Endometrium (tissue), 2 donors: Measurements from ENCODE around the gene STX11.

Source experiments
- FAIRE-seq: peaks from 2 replicates; lab custom pipeline; 2012; peaks lifted over from hg19 to GRCh38; lab: Jason Lieb, UNC
- donor health status: control.
- donor health status: control.

The STX11 gene

DNA sequence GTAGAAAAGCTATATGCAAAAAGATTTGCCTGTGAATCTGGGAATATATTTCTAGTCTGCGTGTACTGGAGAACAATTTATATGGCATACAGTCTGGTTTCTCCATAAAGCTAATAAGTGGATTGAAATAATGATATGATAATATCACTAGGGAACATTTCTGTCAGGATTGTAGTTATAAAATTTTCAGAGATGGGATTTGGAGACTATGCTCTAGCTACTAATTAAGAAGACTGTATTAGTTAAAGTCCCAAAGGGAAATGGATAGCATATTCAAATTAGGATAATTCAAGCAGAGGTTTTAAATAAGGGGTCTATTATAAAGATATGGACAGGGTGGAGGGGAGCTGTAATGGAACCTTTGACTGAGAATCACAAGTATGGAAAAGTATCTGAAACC lies 7.2 kb upstream of the STX11 start:
- no peak for FAIRE-seq

DNA sequence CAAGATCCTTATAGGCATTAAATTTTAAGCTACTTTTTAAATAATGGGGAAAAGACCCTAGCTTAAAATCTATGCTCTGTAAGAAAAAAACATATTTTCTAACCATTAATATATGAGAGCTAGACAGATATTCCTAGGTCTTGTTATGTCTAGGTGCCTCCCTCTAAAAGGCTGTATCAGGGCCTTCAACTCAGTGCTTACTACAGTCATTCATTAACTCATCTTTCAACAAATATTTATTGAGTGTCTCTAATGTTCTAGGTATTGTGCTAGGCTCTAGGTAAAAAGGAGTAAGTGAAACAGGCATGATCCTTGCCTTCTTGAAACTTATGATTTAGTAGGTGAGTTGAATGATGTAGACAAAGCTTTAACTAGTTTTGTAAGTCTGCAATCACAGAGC lies 6.4 kb upstream of the STX11 start:
- no peak for FAIRE-seq

DNA sequence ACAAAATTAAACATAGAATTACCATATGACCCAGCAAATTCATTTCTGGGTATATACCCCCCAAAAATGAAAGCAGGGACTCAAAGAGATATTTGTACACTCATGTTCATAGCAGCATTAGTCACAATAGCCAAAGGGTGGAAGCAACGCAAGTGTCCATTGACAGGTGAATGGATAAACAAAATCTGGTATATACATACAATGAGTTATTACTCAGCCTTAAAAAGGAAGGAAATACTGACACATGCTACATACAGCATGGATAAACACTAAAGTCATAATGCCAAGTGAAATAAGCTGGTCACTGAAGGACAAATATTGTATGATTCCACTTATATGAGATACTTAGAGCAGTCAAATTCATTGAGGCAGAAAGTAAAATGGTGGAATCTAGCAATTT lies 5.3 kb upstream of the STX11 start:
- no peak for FAIRE-seq

DNA sequence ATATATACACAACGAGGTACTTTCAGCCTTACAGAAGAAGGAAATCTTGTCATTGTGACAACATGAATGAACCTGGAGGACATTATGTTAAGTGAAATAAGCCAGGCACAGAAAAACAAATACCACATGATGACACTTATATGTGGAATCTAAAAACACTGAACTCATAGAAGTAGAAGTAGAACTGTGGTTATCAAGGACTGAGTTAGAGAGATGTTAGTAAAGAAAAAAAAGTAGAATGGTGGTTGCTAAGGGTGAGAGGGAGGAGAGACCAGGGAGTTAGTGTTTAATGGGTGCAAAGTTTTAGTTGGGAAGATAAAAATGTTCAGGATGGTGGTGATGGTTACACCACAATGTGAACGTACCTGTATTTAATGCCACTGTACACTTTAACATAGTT lies 4.8 kb upstream of the STX11 start:
- no peak for FAIRE-seq

DNA sequence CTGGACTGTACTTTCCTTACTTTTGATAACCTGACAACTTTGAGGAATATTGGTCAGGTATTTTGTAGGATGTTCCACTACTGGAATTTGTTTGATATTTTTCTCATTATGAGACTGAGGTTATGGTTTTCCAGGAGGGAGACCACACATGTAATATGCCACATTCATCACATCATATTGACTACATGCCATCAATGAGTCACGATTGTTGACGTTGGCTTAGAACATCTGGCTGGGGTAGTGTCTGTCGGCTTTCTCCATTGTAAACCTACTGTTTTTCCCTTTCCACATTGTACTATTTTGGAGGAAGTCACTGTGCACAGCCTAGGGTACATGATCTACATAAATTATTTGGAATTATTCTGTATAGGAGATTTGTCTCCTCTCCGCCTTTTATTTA lies 1.4 kb upstream of the STX11 start:
- no peak for FAIRE-seq

DNA sequence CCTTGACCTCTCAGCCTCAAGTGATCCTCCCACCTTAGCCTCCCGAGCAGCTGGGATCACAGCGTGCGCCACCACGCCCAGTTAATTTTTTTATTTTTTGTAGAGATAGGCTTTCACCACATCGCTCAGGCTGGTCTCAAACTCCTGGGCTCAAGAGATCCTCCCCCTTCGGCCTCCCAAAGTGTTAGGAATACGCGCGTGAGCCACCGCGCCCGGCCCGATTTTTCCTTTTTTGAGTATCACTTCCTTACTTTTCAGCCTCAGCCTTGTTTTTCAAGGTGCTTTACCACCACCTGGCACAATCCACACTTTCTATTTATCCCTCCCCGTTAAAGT lies 791 bp upstream of the STX11 start:
- no peak for FAIRE-seq

DNA sequence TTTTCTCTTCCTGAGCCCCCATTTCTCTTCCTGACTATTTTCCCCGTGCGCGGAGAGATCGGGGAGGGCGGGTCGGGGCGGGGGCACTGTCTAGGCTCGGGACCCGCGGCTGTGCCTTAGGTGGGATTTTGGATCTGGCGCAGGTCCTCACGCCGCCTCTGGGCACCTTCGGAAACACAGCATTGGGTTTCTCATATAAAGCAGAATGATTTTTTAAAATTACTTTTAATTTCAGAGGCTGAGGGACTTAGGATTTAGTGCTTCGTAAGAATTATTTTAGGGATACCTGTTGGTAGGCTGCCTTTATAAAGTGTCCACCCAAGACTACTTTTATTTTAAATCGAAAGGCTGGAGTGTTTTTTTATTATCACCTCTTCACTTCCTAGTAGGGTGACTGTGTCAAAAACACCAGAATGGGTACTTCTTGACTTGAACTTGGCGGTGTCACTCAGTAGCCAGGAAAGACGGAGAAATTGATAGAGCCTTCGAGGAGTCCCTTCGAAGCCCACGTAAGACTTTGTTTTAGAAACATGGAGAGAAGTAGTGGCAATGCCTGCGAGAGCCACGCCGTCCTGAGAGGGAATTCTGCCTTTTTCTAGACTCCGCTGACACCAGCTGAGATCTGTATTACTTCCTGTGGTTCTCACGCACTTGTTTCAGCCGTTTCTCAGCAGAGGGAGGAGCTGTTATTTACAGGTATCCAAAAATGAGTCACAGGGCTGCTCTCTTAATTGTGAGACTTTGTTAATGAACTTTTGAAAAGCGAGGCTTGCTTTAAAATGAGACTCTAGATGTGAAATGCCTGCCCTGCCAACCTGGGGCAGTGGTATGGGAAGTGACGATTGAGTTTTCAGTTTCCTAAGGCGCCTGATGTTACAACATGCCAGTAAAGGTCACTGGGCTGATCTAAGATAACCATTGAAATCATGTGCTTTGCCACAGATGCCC lies 667 bp downstream of the STX11 start:
- FAIRE-seq = no peak

DNA sequence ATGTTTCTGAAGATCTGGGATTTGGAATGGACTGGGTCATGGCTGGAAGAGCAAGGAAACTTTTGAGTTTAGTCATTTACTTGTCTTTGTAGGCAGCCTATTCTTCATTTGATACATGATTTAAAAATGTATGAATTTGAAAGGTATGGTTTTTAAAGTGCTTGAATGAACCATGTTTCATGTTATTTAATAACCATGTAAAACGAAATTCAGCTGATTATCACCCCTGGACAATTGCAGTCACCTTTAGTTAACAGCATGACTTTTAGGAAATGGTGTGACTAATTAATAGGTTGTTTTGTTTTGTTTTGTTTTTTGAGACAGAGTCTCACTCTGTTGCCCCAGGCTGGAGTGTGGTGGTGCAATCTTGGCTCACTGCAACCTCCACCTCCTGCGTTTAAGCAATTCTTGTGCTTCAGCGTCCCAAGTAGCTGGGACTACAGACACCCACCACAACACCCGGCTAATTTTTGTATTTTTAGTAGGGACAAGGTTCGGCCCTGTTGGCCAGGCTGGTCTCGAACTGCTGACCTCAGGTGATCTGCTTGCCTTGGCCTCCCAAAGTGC lies 2.1 kb downstream of the STX11 start:
- no peak for FAIRE-seq

DNA sequence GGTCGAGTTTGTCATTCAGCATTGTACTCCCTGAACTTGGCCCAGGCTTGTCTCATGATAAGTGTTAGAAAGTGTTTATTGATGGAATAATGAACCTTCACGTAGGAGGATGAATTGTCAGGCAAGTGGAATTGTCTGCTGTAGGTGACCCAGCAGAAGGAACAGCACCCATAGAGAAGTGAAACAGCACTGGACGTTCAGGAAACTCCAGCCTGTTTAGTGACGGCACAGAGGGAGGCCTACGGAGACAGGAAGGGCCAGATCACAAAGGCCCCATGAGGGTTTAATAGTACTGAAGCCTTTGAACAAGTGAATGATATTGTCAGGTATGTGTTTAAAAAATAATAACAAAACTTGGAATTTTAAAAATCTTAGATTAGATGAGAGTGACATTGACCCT lies 2.9 kb downstream of the STX11 start:
- no peak for FAIRE-seq

DNA sequence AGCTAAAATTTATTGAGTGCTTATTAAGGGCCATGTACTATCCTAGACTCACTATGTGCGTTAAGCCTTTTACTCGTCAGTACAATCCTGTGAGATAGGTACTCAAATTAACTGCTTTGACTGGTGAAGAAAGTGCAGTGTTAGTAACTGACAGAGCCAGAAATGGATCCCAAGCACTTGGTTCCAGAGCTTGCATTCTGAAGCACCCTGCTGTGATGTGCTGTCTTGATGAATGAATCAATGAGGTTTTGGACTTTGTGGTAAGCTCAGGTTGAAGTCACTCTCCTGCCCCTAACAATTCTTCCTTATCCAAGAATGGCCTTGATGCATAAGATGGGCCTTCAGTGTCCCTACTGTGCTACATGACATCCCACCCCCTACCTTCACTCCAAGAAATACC lies 3.7 kb downstream of the STX11 start:
- no peak for FAIRE-seq

DNA sequence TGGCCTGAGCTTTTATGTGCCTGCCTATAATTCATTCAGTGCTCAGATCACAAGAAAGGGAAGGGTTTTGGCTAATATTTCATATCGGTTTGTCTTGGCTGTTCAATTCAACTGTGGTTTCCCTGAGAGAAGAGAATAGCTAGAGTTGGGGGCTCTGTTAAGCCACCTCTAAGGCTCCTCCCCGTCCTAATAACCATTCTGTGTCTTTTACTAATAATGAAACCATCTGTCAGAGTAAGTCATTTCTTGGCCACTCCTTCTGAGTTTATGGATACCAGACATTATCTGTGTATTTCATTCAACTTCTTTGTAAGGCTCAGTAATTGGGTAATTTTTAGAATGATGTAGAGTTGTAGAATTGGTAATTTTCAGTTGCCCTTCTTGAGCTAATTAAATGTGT lies 5.2 kb downstream of the STX11 start:
- no peak for FAIRE-seq

DNA sequence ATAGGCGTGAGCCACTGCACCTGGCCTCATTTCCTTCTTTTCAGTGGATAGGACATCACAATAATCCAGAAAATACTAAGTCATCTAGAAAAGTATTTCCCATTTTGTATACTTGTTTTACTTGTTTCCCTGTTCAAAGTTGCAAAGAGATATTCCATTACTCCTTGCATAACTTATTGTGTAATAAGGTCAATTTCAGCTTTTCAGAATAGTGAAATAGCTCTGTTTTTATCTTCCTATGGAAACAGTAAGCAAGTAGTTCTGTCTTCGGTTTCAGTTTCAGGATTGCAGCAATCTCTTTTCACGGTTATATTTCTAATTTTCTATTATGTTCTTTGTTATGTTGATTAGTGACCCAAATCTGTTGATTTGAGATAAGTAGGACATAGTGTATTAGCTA lies 6.0 kb downstream of the STX11 start:
- no peak for FAIRE-seq

DNA sequence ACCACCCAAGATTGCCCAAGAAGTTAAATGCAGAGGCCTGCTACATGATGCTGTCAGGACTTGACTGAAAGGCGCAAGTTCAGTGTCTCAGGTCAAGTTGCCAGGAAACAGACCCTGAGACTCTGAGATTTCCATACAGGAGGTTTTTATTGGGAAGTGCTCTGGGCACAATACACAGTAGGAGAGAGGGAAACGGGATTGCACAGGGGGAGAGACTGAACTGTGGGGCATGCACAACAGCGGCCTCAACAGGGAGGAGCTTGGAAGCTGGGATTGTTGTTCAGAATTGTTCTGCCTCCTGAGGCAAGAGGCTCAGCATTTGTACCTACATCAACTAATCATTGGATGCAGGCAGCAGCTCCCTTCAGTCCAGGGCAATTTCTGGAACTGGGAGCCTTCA lies 6.7 kb downstream of the STX11 start:
- no peak for FAIRE-seq

DNA sequence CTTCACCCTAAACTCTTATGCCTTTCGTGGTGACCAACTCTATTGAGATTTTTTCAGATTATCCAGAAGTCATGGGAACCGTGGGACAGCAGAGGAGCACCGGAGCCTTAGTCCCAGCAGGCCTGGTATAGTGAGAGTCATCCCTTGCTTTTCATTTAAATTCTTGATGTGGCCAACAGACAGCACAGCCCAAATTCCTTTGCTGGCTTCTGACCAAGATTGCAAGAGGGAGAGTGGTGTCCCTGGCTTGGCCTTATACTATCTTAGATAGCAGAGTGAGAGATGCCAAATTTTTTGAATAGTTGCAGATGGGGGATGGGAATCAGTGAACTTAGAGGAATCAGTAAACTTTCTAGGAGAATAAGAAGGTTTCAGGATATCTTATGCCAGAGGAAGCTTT lies 7.8 kb downstream of the STX11 start:
- no peak for FAIRE-seq

DNA sequence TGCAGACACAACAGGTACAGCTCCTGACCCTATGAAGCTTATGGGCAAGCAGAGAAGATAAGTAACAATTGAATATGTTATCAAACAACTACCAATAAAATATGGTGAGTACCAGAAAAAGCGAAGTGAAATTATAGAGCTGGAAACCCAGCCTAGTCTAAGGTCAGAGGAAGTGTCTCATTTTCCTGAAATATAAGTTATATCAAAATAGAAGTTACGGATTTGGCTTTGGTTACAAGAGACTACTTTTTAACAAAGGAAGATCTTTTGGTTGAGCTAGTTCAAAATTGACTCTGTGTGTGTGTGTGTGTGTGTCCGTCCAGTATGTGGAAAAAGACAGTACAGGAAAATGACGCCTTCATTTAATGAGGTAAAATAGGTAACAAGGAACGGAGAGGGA lies 8.9 kb downstream of the STX11 start:
- FAIRE-seq = no peak

DNA sequence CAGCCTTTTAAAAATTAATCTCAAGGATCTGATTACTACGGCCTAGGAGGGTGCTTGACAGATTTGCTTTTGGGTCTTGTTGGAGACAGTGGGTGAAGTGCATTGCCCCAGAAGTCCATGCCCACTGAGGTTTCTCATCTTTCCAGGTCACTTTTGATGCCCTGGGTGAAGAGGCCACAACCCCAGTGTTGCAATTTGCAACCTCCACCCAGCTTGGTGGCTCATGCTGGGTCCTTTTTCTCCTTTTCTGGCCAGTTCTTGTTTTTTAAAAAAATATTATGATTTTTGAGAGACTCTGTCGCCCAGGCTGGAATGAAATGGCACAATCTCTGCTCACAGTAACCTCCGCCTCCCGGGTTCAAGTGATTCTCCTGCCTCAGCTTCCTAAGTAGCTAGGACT lies 9.4 kb downstream of the STX11 start:
- no peak for FAIRE-seq

DNA sequence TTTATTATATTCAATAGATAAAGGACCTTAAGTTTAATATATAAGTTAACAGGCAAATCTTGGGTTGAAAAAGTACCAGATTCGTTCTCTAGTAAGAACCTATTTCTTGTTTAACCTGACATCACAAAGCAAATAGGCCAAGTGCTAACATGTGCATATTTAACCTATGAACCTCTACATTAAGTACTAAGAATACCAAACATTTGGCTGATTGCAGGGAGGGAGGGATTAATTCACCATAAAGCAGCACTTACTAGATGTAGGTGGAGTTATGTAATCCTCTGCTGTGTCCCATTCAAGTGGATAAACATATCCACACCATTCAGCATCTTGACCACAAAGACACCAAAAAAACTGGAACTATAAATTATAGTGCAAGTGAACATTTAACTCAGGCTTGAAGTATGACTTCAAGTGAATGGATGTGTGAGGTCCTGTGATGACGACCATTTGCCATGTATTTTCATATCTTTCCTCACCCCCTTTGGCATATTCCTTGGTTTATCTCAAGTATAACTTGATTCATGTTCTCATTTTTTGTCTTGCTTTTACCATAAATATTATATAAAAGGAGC lies 10.2 kb downstream of the STX11 start:
- no peak for FAIRE-seq

DNA sequence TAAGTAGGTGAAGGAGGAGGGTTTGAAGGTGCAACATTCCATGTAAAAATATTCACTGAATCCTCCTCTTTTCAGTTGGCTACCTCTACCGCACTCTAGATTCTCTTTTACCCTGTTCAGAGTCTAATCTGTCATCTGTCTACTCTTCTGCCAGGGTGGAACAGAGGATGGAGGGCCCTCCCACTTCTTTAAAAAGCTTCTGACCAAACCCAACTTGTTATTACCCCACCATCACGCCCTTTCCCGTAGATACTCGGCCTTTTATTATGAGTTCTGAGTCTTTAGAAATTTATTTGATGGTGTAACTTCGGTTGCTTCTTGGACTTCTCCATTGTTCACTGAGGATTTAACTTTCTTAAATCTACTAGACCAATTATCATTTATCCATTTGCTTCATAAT lies 11.7 kb downstream of the STX11 start:
- FAIRE-seq = no peak

DNA sequence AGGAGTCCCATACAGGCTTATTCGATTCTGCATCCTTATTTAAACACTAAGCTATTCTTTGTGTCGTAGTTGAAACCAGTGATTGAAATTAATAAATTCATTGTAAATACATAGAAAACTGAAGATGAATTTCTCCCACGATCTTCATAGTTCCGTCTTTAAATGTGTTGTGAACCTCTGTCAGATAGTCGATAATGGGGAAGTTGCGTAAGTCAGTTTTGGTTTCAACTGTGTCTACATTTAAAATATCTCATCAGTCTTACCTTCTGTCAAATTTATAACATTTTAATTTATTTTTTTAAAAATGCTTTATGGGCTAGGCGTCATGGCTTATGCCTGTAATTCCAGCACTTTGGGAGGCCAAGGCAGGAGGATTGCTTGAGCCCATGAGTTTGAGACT lies 12.7 kb downstream of the STX11 start:
- no peak for FAIRE-seq

DNA sequence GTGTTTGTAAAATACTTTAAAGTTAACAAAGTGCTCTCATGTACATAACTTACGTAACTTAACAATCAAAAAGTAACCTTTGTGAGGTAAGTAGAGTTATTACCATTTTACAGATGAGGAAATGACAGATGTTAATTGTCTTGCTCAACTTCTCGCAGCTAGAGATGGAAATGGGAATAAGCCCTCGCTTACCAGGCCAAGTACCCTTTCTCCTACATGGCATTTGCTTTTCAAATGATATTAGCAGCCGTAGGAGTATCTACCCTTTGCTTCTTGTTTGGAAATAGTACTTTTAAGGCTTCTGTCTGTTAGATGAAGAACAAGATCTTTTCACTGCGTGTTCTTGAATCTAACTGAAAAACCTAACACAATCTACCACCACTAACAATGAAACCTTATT lies 15.5 kb downstream of the STX11 start:
- FAIRE-seq = no peak

DNA sequence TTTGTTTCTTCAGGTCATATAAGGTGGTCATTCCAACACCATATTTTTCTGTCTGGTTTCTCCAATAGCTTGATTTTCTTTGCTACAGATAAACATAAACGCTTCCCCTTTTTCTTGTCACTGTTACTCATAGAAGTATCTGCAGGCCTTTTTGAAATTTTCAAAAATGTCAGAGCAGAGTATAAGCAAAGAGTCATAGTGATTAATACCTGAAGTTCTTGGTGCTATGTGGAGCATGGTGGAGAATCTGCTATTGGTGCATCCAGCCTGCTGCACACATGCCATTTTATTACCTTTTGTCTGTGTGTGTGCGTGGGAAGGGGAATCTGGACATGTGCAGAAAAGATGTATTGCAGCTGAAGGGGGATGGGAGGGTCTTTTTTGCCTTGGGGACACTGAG lies 19.7 kb downstream of the STX11 start:
- no peak for FAIRE-seq

DNA sequence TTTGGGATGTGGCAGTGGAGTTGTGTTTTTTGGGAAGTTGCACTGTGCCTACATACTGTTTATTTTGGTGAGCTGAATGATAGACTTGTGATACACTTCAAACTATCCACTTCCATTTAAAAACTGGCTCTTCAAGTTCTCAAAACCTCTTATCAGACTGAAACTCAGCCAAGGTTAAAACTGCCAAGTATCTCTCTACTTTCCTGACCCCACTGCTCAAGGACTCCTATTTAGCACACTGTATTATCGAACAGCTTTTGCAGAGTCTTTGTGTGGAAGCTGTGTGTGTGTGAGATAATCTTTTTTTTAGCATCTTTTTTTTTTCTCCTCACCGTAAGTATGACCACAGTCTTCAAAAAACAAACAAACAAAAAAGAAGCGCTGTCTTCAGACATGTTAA lies 21.1 kb downstream of the STX11 start:
- FAIRE-seq = no peak

DNA sequence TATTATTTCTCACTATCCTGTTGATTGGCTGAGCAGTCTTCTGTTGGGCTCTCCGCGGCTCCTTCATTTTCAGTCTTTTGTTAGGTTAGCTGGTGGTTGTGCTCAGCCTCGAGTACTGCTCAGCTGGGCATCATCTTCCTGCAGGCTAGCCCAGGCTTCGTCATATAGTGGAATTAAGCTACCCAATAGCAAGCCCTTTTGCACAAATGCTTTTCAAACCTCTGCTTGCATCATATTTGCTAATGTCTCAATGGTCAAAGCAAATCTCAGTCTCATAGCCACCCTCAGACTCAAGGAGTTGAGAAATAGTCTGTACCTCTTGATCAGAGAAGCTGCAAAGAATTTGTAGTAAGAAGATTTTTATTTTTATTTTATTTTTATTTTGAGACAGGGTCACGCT lies 23.7 kb downstream of the STX11 start:
- FAIRE-seq = no peak

DNA sequence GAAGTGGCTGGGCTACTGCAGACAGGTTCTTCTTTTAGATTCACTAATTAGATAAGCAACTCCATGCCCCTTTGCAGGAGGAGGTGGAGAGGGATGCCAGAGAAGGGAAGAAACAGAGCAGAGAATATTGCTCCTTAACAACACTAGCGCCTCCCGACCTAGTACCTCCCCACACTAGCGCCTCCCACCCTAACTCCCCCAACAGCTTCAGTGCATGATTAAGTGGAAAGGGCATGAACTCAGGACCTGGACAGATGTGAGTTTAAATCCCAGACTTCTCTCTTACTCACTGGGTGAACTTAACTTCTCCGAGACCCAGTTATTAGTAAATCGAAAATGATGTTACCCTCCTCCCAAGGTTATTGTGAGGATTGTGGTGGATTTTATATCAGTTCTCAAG lies 25.7 kb downstream of the STX11 start:
- no peak for FAIRE-seq
